ENCODE results near the gene DCAF6. TPM values are rescaled to one million over a fixed set of nuclear protein-coding genes. Genes with fewer than 3 reads are reported as not detected.
A peak's percentile ranks its signal among the peaks of the same experiment; 100 is the strongest.

DCAF6 gene
- total RNA-seq, 1 donor from 2014 or later = 80.5 TPM

DNA sequence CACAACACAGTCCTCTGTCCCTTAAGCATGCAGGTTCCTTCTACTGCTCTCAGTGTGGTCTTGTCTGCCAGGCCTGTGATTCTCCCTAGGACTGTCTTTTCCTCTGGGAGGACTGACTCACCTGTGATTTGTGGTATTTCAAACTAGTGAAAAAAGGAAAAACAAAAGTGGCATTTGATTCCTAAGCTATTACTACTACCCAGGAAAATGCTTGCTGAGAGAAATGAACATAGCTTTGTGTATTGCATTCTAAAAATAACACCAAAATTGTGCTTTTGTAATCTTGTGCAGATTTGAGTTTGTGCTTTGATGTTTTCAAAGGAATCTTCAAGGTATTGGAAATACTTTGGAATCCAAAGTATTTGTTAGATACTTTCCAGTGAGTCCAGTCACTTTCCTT lies 143.3 kb downstream of the DCAF6 start:
- DNase-seq (ENCODE audit: extremely low spot score in 2 of 2) = no peak
- TF ChIP-seq, protein P1, sequence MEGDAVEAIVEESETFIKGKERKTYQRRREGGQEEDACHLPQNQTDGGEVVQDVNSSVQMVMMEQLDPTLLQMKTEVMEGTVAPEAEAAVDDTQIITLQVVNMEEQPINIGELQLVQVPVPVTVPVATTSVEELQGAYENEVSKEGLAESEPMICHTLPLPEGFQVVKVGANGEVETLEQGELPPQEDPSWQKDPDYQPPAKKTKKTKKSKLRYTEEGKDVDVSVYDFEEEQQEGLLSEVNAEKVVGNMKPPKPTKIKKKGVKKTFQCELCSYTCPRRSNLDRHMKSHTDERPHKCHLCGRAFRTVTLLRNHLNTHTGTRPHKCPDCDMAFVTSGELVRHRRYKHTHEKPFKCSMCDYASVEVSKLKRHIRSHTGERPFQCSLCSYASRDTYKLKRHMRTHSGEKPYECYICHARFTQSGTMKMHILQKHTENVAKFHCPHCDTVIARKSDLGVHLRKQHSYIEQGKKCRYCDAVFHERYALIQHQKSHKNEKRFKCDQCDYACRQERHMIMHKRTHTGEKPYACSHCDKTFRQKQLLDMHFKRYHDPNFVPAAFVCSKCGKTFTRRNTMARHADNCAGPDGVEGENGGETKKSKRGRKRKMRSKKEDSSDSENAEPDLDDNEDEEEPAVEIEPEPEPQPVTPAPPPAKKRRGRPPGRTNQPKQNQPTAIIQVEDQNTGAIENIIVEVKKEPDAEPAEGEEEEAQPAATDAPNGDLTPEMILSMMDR (IDR thresholded peaks at IDR 0.05) = no peak
- TF ChIP-seq POLR2AphosphoS5 (IDR thresholded peaks at IDR 0.05; ENCODE audit: insufficient read depth in 1 of 2, low read depth in 1 of 2) = no peak
- TF ChIP-seq POLR2A (IDR thresholded peaks at IDR 0.05) = no peak
- Histone ChIP-seq H3K36me3 (no peaks in the 10 kb centered on the region), H3K27ac (no peak overlapping the region), H3K4me1 (peaks cover 3% of the 10 kb centered on the region), H3K9me3 (no peaks in the 10 kb centered on the region), H3K4me3 (no peak overlapping the region), H3K27me3 (no peaks in the 10 kb centered on the region)
- intact Hi-C loops (cut with DNase I) = loop anchor here (10.0 kb wide), 1 partner anchor 55 kb away; the partner anchor contains the start of gene GPR161

GRCh38 chr1:168081373-168082007 lies 145.0 kb downstream of the DCAF6 start:
- no peaks in the 10 kb centered on the region for H3K27me3 ChIP-seq
- no peaks in the 10 kb centered on the region for H3K36me3 ChIP-seq
- H3K27ac ChIP-seq = peak overlapping the region; percentile 36
- intact Hi-C loops (cut with DNase I) = loop anchor here (10.0 kb wide), 1 partner anchor 53 kb away; the partner anchor contains the start of gene GPR161
- H3K4me1 ChIP-seq = peaks cover 18% of the 10 kb centered on the region
- H3K4me3 ChIP-seq = no peak overlapping the region
- DNase-seq (ENCODE audit: extremely low spot score in 2 of 2) = peak in 1 of 2 donors; percentile 91
- peak in 1 of 2 donors; percentile 12 for TF ChIP-seq POLR2AphosphoS5 (IDR thresholded peaks at IDR 0.05; ENCODE audit: insufficient read depth in 1 of 2, low read depth in 1 of 2)
- TF ChIP-seq, protein P1 (IDR thresholded peaks at IDR 0.05) = no peak
- no peaks in the 10 kb centered on the region for H3K9me3 ChIP-seq

GRCh38 chr1:168082008-168082876 lies 145.8 kb downstream of the DCAF6 start:
- DNase-seq (ENCODE audit: extremely low spot score in 2 of 2) = peak in 1 of 2 donors; percentile 88
- H3K4me3 ChIP-seq = no peak overlapping the region
- H3K27ac ChIP-seq = peak overlapping the region; percentile 36
- TF ChIP-seq, protein P1 (IDR thresholded peaks at IDR 0.05) = peak; percentile 8 to 65 (median 63)
- TF ChIP-seq POLR2AphosphoS5 (IDR thresholded peaks at IDR 0.05; ENCODE audit: insufficient read depth in 1 of 2, low read depth in 1 of 2) = no peak
- H3K36me3 ChIP-seq = no peaks in the 10 kb centered on the region
- H3K9me3 ChIP-seq = no peaks in the 10 kb centered on the region
- peaks cover 18% of the 10 kb centered on the region for H3K4me1 ChIP-seq
- H3K27me3 ChIP-seq = no peaks in the 10 kb centered on the region
- intact Hi-C loops (cut with DNase I) = loop anchor here (10.0 kb wide), 1 partner anchor 53 kb away; the partner anchor contains the start of gene GPR161

- no peak for DNase-seq (ENCODE audit: extremely low spot score in 2 of 2)
- intact Hi-C loops (cut with DNase I) = loop anchor here (10.0 kb wide), 1 partner anchor 51 kb away; the partner anchor contains the start of gene GPR161
- TF ChIP-seq POLR2A (IDR thresholded peaks at IDR 0.05) (no peak), POLR2AphosphoS5 (IDR thresholded peaks at IDR 0.05; ENCODE audit: insufficient read depth in 1 of 2, low read depth in 1 of 2) (no peak)
- TF ChIP-seq, protein P1 (IDR thresholded peaks at IDR 0.05) = no peak
These were observed 147.2 kb downstream of the DCAF6 start for GRCh38 chr1:168083456-168084325.

More at GRCh38 chr1:168083456-168084325, 147.2 kb downstream of the DCAF6 start:
- Histone ChIP-seq H3K4me1 (peaks cover 18% of the 10 kb centered on the region), H3K9me3 (no peaks in the 10 kb centered on the region), H3K27me3 (no peaks in the 10 kb centered on the region), H3K36me3 (no peaks in the 10 kb centered on the region), H3K4me3 (no peak overlapping the region), H3K27ac (no peak overlapping the region)

Measured in vagina (tissue), 2 donors.